NCI-H524 (cell line): ENCODE measurements around the gene MTHFD1L.
"Not testable (repeated sequence)": the region's sequence is repeated elsewhere in the genome, so short reads cannot be mapped to it uniquely, and the experiment has no call there.

ENCODE experiments used
- DNase-seq, 2 experiments: peaks; one replicate each; lab custom pipeline; 2025; lab: John Stamatoyannopoulos, UW

Gene MTHFD1L

DNA sequence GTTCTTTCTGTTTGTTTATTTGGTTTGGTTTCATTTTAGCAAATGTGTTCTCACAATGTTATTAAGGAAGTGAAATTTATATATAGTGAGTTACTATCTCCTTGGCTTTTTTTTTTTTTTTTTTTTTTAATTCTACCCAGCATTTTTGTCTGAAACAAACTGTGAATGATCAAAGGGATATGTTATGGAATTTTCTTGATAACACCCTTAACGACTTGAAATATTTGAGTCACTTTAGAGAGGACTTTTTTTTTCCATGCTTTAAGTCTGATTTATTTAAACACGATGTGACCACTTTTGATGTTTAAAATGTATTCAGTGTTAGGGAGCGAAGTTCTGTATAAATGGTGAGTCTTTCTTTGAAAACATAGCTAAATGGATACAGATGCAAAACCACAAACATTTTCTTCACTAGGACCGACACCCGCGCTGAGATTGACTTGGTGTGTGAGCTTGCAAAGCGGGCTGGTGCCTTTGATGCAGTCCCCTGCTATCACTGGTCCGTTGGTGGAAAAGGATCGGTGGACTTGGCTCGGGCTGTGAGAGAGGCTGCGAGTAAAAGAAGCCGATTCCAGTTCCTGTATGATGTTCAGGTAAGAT is 149.7 kb downstream of the MTHFD1L start:
- no peak for DNase-seq

DNA sequence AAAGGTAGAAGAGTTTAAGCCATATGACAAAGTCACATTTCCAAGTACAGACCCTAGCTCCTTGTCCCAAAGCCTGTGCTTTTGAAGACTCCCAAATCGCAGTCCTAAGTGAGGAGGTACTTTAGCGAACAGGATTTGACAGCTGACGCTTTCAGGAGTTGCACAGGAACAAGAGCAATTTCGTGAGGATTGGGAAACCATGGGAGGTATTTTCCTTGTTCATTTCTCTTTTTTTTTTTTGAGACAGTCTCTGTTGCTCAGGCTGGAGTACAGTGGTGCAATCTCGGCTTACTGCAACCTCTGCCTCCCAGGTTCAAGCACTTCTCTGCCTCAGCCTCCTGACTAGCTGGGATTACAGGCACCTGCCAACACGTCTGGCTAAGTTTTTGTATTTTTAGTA is 150.6 kb downstream of the MTHFD1L start:
- DNase-seq, result no peak

DNA sequence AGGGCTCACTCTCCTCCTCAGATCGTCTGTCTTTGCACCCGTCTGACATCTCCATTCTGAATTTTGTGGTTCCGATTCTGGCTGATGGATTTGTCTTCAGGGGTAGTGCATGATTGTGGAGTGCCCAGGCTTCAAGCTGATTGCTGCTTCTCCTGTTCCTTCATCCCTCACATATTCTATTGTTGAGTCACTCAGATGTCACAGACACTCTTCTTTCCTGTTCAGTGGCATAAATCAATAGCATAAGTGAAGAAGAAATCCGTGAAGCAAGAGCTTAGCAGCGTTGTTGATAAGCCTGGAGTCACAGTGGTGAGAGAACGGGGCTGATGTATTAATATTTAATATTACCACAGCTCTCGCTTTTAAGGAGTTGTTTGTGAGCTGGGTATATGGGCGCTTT is 152.5 kb downstream of the MTHFD1L start:
- DNase-seq, result no peak

DNA sequence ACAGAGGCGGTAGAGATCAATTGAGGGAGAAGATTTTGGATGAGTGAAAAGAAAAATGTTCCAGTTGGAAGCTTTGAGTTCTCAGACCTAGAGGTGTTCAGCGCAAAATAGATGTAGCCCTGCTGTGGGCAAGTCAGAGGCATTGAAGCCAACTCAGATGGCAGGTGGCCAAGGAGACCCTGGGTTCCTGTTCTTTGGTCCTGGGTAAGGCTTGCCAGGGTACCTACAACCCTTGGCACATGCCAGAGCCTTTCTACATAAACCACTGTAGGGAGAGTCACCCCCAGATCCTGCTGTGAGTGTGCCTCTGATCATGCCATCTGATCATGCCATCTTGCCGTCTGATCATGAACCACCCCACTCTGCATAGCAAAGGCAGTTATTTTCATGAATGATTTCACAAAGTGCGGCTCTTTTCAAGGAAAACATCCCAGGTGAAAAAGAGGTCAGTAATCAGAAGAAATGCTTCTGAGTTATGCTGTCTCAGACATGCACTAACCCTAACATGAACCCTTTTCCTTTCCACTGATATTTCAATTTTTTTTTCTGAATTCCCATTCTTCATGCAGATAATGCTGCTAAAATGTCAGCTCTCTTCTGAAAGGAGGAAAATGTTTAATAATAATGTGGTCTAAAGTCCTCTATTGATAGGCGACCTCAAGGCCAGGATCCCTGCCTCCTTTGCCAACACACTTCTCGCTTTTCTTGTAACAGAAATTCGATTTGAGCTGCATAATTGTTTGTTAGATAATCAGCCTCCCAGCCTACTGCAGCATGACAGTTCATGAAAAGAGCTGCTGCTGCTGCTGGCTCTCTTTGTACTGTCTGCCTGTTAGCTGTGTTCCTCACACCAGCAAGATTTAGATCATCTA is 153.6 kb downstream of the MTHFD1L start:
- DNase-seq, result no peak

DNA sequence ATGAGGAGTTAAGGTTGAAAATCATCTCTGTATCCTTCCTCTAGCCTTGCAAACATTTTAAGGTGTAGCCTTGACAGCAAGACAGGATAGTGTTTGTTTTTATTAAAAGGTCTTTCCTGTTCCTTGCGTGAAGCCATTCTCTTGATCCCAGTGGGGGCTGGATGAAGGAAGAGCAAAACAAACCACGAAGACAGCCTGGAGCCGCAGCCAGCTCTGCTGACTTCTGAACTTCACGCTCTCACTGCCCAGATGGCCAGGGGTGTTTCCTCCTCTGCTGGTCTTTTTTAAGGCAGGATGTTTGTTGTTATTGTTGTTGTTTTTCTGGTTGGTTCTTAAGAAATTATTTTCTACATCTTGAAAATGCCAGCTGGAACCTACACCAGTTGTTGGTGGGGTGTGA is 156.4 kb downstream of the MTHFD1L start:
- DNase-seq, result no peak

DNA sequence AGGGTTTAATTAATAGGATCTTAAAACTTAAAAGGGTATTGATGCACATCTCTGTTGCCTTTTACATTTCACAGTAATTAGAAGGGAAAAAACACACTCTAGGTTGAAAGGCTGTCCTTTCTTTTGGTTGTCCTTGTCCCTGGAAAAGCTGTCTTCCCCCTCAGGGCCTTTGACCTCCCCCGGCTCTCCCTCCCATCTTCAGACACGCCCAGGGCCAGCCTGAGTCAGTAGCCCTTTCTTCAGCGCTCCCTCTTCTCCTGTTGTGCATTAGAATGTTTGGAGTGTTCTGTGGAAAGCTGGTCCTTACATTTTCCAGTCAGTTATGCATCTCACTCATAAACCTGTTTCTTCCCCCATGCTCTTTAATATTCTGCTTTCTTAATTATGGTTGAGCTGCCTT is 157.0 kb downstream of the MTHFD1L start:
- no peak for DNase-seq

DNA sequence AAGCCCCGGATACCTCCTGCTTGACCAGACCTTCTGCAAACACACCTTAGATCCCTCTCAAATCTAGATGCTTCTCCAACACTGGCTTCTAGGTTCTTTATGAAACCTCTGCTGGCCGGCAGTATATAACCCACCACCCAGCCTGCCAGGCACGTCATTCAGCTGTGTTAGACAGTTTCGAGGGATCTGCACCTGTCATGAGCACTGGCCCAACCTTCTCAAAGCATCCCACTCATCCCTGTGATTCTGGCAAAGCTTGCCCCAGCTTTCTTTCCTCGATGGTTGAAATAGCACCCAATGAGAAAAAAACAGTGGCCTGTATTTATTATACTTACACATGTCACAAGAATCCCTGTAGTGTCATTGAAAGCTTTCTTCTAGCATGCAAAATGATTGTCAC is 157.8 kb downstream of the MTHFD1L start:
- DNase-seq, result no peak

DNA sequence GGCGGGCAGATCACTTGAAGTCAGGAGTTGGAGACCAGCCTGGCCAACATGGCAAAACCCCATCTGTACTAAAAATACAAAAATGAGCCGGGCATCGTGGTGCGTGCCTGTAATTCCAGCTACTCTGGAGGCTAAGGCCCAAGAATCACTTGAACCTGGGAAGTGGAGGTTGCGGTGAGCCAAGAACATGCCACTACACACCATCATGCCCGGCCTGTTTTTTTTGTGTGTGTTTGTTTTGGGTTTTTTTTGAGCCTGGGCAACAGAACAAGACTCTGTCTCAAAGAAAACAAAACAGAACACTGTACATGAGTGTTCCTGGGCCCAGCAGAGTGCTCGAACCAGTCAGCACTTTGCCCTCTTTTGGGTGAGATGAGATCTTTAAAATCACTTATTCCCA is 159.1 kb downstream of the MTHFD1L start:
- DNase-seq, result no peak

DNA sequence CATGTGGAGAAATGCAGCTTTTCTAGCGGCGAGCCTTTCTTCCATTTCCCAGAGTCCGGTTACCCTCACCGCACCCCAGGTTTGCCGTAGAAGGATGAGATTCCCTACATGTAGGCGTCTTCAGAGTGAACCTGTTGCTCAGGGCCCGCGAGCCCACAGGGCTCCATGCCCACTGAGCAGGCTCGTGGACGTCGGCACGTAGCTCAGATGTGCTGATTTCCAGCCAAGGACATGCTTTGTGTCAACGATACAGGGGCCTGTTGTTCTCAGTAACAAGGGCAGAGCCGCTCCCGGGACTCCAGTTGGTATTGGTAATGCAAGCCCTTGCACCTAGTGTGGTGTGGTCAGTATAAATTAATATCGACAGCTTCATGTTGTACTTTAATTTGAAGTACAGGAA is 159.6 kb downstream of the MTHFD1L start:
- DNase-seq, result no peak

DNA sequence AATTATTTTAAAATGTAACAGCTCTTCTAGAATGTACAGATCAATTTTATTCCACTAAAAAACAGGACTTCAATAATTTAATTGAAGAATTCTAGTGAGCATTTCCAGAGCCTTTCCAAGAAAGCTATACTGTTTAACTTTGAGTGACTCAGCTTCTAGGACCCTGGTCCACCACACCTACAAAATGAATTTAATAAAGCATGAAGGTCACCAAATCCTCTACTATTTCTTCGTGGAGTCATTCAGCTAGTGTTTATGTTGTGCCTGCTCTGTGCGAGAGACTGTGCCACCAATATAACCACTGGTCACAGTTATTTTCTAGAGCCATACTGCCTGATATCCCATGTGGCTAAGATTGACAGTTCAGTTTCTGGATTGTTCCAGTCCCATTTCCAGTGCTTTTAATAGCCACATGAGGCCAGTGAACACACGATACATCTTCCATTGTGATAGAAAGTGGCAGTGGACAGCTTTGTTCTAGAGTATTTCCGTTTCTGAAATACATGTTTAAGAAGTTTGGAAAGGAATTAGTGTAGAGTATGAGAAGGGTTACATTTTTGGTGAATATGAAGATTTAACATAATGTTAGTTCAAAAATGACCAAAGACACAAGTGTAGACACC is 160.7 kb downstream of the MTHFD1L start:
- no peak for DNase-seq

DNA sequence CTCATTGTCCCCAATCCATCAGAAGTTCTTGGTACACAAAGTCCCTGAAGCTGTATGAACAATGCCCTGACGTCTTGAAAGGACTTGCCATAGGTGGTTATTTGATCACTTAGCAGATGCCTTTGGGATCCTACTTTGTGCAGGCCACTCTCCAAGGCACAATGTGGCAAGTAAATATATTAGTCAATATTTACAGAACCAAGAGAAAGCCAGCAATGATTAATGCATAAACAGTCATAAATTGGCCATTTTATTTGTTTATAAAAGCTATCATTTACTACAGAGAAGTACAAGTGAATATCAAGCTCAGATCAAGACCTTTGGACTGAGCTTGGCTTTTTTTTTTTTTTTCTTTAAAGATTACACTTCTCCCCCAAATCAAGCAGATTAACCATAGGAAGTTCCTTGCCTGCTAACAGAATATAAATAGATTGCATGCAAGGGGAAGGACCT is 161.8 kb downstream of the MTHFD1L start:
- DNase-seq, result no peak

DNA sequence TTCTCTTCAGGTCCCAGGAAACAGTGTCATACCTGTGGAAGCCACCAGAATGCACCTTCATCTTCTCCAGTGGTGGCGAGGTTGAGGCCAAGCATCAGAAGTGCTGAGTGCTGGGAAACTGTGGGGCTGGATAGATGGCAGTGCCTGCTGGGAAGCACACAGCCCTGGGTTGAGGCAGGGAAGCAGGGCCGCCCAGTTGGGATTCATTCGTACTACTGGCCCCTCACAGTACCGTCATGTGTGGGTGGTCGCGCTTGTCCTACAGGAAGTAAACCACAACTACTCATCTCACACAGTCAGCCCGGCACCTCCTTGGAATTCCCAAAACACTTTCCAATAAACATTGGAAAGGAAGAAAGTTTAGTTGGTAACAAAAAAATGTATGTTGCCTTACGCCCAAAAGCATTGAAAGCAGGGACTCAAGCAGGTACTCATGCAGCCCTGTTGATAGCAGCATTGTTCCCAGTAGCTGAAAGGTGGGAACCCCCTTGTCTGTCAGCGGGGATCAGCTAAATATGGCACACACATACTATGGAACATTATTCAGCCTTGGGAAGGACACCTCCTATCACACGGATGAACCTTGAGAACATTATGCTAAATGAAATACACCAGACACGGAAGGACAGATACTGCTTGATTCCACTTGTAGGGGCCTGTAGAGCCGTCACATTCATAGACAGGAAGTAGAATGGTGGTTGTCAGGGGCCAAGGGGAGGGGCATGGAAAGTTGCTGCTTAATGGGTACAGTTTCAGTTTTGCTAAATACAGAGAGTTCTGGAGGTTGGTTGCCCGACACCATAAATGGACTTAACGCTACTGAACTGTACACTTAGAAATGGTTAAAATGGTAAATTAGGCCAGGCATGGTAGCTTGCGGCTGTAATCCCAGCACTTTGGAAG is 162.7 kb downstream of the MTHFD1L start:
- DNase-seq, result no peak

DNA sequence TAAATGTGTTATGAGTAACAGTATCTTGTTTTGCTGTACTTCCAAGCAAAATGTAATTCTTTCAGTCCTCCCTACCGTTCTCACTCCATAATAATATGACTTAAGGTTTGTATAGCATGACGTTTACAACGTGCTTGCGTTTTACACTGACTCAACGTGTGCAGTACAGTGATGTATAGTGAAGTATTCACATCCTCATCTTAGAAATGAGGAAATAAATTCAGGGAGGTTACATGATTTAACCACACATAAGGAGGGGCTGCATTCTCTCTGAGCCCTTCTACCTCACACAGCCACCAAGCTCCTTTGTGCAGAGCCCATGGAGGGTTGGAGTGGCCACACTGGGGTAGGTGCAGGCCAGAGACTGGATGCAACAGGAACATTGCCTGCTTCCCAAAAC is 164.5 kb downstream of the MTHFD1L start:
- DNase-seq, result no peak

DNA sequence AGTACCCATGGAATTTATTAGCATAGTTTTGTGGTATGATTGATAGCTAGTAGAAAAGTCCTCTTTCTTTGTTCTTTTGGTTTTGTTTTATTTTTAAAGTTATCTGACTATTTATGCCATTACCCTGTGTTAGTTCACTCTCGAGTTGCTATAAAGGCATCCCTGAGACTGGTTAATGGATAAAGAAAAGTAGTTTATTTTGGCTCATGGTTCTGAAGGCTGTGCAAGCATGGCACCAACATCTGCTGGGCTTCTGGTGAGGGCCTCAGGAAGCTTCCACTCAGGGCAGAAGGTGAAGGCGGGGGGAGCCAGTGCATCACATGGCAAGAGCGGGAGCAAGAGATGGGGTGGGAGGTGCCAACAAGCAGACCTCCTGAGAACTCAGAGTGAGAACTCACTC is 166.5 kb downstream of the MTHFD1L start:
- DNase-seq, result no peak

DNA sequence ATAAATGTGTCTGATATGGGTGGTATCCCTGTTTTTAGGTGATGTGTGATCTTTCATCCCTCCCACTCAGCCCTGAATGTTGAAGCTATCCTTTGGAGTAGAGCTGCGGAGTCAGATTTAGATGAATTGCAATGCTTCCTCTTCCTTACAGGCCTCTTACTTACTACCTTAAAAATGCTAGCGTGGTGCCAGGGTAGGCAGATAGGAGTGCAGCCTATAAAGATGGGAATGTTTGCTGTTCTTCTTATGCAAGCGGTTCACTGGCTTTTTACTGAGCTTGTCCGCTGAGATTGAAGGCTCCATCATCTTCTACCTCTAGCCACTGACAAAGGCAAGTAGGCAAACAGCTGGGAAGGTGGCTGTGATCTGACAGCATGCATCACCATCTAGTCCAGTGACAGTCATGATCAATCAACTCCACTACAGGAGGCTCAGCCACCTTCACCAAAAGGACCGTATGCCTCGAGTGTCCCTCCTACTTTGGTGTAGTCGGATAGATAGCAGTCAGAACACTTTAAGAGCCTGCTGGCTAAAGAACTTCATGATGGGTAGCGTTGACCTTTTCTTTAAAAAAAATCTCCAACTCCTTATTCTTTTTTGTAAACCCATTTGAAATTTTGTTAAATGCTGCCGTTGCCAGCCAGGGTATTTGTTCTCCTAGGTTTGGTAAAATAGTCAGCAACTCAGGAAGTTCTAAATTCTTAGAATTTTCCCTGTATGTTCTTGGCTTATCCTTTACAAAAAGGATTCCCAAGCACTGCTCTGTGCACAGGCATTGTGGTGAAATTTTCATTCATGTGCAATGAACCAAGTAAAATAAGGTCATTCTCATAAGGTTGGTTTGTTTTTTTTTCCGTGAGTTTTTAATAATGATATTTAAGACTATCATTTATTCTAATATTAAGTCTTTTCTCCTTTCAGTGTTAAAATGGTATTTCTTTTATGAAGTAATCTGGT is 169.6 kb downstream of the MTHFD1L start:
- DNase-seq, result no peak

DNA sequence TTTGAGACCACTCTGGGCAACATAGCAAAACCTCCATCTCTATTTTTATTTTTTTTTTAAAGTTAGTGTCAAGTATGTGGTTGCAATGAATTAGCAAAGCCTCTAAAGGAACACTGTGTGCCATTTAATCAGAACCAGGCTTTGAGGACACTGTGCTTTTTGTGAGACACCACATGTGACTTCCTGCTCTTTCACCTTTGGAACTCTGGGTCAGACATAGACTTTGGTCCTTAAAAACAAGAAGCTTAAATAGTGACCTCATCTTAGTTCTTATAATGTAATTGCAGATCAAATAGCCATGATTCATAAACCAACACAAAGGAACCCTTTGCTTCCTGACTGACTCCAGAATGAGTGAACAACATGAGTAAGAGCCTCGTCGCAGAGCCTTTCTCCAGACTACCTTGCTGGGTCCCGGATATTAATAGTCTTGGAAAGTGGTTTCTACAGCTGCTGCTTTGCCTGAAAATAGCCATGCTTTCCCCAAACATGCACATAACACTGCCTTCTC is 170.8 kb downstream of the MTHFD1L start:
- not testable (repeated sequence) for DNase-seq

DNA sequence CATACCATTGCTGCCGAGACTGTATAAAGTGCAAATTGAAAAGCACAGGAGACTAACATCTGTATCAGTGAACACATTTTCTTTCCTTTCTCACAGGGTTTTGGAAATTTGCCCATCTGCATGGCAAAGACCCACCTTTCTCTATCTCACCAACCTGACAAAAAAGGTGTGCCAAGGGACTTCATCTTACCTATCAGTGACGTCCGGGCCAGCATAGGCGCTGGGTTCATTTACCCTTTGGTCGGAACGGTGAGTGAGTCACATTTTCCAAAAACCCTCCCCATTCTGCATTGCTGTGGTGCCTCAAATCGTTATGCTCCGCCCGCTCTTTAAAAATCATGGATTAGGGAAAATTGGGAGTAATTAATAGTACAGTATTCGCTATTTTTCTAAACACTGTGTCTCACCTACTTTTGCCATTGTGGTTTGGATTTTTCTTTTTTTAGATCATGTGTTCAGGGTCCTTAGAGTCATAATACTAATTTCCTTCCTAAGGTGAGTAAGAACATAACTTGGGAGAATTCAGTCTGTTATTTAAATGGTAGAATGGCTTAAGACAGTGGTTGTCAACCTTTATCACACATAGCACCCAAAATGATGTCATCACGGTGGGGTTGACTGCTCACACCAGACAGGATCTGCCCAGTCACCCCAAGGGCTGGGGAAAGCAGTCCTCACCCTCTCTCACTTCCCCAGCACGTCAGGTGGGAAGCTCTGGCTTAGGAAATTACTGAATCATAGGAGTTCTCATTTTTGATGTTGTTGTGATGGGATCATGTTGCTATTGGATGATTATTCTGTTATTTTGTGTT is 171.6 kb downstream of the MTHFD1L start:
- DNase-seq, result no peak

DNA sequence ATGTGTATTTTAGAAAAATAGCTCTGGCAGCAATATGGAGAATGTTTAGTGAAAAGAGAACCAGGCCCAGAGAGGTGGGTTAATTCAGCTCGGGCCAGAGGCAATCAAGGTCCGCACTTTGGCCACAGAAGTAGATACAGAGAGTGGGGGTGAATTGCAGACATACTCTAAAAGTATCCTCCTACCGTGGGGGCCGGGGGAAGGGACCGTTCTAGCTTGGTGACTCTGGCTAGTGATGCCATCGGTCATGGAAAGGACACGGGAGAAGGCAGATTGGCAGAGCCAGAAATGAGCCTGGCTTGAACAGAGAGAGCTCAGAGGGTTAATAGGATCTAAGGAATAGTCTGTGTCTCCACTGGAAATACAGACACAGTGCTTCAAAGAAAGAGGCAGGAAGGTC is 173.1 kb downstream of the MTHFD1L start:
- no peak for DNase-seq

DNA sequence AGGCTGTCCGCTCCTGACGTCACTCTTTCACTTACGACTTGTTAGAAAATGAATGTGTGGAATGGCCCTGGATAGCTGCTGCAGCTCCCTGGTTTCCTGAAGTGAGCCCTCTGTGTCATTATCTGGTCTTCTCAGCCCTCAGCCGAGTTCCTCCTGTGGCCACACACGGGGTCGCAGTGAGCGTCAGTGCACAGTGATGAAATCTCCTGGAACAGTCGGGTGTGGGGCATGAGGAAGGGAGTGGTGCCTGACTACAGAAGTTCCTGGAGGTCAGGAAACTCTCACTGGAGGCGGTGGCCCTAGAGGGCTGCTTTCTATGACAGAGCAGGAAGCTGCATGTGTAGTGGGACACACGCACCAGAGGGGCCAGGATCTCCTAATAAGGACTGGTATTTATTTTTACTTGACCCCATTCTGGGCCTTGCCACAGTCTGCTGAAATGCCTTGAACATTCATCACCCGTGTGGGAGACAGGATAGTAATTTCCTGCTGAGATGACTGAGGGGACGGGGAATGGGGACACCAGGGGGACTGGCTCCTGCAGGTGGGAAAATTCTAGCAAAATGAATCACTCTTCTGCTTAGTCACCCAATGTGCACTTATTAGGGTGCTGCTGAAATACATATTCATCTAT is 175.5 kb downstream of the MTHFD1L start:
- not testable (repeated sequence) for DNase-seq
